HG03175 (cell line): ENCODE results near the gene HS6ST1.

Source experiments
- ATAC-seq: cut with Tn5 transposase; IDR thresholded peaks from one replicate; pipeline ENCODE4 v1.9.1; 2021; ENCODE audit warnings: mild to moderate bottlenecking, moderate library complexity; ENCODE audit not compliant: unreplicated experiment

HS6ST1 gene

DNA sequence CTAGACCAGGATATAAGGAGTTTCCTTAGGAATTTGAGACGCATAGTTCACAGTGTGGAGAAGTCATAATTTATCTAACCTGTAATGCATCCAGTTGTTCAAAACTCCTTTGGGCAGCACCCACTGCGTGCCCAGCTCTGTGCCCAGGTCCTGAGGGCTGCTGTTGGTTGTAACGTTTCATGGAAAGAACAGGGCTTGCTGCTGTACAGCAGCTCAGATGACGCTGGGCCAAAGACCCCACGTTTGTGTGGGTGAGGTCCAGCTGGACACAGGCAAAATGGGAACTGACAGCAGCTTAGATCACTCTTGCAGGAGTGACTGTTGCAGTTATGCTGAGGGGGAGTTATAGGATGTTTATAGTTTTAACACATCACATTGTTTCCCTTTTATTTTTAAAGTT lies 30.0 kb upstream of the HS6ST1 start:
- ATAC-seq = no peak

GRCh38 chr2:128347701-128348539 lies 29.3 kb upstream of the HS6ST1 start:
- no peak for ATAC-seq

DNA sequence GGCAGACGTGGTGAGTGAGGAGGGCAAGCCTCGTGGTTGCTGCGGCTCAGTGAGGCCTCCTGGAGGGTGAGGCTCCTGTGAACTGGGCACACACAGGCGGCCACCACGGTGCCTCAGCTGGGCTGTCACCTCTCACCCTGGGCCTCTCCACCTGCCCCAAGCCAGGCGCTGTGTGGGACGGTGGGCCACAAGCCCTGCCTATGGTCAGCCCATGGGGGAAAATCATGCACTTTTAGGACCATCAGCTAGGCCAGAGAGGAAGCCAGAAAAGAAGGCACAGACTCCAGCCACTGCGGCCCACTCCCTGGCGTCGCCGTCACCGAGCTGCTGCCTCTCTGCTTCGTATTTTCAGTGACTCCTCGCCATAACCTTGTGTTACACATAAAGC lies 28.5 kb upstream of the HS6ST1 start:
- ATAC-seq = no peak

- no peak for ATAC-seq
These were observed 27.9 kb upstream of the HS6ST1 start for GRCh38 chr2:128346291-128347170.

- ATAC-seq = no peak
These were observed 26.9 kb upstream of the HS6ST1 start for GRCh38 chr2:128345436-128346165.

- ATAC-seq = no peak
These were observed 25.4 kb upstream of the HS6ST1 start for GRCh38 chr2:128344101-128344500.

- ATAC-seq = no peak
These were observed 24.8 kb upstream of the HS6ST1 start for GRCh38 chr2:128343459-128343858.

DNA sequence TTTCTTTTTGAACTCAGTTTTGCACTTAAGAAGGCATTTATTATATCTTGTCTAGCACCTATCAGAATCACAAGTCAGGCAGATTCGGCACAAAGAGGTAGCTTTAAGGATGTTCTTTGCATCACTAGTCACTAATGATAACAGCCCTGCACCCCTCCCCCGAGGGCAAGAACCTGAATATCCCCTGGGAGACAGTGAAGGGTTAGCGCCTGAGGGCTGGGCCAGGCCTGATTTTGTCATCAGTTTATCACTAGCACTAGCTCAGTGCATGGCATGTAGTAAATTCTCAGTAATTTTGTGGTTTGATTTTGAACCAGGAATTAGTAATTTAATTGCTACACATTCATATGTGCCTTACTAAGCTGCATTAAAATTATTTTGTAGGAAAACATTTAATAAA lies 23.9 kb upstream of the HS6ST1 start:
- no peak for ATAC-seq

GRCh38 chr2:128341621-128342020 lies 23.0 kb upstream of the HS6ST1 start:
- no peak for ATAC-seq

DNA sequence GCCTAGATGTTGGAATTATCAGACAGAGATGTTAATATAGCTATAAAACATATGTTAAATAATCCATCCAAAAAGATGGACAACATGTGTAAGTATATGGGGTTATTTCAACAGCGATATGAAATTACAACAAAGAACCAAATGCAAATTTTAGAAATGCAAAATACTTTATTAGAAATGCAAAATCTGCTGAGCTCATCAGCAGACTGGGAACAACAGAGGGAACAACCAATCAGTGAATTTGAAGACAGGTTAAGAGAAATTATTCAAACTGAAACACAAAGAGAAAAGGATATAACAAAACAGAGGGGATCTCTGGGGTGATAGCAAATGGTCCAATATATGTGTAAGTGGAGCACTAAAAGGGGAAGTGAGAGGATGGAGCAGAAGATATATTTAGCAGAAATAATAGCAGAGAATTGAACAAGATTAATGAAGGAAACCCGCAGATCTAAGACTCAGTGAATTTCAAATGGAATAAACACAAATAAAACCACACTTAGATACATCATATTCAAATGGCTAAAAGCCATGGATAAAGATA lies 13.5 kb upstream of the HS6ST1 start:
- ATAC-seq = no peak

DNA sequence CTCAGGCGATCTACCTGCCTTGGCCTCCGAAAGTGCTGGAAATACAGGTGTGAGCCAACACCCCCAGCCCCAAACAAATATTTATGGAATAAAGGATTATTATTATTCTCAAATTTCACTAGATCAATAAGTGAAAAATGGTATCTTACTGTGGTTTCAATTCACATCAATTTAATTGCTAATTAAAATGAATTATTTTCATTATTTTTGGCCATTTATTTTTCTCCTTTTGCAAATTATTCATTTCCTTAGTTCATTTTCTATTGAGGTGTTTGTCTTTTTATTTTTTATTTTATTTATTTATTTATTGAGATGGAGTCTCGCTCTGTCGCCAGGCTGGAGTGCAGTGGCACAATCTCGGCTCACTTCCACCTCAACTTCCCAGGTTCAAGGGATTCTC lies 11.9 kb upstream of the HS6ST1 start:
- ATAC-seq = no peak

DNA sequence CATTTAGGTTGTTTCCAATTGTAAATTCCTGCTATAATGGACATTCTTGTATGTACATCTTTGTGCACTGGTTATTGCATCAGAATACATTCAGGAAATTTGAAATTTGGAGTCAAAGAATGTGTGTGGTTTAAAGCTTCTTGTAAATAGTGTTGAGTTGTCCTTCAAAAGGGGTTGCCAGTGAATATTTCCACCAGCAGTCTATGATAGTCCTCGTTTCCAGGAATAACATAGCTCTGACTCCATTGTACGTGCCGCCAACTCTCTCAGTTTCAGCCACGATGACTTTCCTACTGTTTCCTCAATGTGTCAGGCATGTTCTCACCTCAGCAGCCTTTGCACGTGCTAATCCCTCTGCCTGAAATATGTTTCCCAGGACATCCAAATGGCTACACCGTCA lies 10.9 kb upstream of the HS6ST1 start:
- no peak for ATAC-seq

DNA sequence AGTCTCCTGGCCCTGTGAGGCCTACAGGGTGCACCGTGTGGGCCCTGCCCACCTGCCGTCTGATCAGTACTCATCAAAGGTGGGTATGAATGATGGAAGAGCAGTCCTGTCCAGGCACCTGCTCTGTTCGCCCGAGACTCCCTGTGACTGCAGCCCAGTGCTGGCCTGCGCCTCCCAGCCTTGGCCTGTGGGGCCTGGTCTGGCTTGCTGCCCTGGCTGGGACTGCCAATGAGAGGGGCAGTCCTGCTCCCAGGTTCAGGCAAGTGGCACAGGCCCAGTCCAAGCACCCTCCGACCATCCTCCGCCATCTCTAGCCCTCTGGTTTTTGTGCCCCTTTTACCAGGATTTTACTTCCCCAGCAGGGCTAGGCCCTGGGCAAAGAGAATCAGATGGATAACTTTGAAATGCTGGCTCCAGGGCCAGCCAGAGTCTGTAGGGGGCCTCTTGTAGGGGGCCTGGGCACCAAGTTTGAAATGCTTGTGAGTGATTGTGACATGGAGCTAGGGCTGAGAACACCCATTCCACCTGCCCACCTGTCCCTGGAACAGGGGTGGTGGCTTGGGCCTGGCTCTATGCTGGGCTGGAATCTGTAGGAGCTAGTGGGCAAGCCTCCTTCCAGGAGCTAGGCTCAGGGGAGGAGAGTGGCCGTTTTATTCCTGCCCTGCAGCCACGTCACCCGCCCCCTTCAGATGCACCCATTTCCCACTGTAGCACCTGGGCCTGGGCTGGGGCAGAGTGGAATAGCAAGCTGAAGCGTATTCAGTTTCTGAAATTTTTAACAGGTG lies 8.7 kb upstream of the HS6ST1 start:
- ATAC-seq = no peak

DNA sequence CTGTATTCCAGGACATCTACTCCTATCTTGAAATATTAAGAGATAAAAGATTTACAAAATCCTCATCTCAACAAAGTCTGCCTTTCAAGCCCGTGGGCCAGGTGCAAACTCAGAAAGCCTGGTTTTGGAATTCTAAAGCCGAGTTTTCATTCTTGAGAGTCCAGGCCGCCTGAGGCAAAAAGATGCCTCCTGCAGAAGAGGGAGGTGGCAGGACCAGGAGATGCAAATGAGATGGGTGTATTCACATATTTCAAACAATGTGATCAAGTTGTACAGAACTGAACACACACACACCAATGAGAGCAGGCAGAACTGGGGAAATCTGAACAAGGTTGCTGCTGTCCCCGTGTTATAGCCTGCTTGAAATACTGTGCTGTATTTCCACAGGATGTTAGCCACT lies 7.7 kb upstream of the HS6ST1 start:
- ATAC-seq = no peak

- no peak for ATAC-seq
These were observed 7.0 kb upstream of the HS6ST1 start for GRCh38 chr2:128325611-128326181.

GRCh38 chr2:128324897-128325410 lies 6.3 kb upstream of the HS6ST1 start:
- no peak for ATAC-seq

DNA sequence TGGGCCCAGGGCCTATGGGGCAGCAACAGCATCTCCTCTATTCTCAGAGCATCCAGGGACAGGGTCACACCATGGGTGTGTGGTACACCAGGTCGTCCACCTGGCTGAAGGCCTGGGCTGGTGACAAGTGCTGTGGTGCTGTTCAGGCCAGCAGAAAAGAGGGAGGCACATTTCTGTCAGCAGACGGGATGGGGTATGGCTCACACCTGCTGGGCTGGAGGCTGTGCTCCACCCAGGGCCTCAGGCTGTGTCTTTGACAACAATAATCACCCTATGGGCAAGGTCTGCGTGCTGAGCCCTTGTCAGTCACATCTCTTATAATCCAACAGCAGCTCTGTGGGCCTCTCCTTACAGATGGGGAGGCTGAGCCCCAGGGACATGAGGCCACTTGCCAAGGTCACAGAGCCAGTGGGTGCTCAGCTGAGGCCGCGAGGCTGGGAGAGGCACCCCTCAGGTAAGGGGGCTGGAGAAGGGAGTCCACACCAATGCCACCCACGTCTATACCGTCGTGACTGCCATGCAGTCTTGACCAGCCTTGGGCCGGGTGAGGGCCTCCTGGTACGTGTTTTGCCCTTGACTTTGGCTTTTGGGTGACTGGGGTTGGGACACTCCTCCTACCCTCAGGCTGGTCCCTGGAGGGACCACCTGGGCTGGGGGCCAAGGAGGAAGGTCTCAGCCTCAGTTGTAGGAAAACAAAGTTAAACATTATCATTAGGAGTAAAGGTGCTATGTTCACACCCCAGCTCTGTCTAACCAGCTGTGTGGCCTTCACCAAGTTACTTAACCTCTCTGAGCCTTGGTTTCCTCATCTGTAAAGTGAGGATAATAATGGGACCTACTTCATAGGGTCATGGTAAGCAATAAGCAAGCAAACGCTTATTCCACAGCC lies 5.6 kb upstream of the HS6ST1 start:
- ATAC-seq = no peak

DNA sequence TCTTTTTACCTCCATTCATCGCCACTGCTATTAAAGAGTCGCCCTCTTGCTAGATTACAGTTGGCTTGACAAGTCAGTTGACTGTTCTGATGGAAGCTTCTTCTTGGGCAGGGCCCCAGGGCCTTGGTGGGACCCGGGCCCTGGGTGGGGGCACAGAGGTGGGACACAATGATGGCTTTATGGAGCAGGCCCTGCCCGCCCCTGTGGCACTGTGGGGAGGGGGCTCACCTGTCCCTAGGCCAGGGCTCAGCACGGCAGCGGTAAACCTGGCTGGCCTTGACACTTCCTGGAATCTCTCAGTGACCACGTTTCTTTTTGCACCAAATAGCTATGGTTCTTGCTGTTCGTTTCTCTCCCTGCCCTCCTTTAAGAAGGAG lies 4.9 kb upstream of the HS6ST1 start:
- ATAC-seq = no peak
